Measurements from ENCODE around the gene C5orf58. TPM values are rescaled to one million over a fixed set of nuclear protein-coding genes. Genes with fewer than 3 reads are reported as not detected.

The C5orf58 gene, protein sequence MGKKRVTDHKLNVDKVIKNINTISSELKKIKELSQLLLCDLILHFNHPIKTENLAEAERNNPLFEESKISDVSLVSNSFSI
- not detected for total RNA-seq

DNA sequence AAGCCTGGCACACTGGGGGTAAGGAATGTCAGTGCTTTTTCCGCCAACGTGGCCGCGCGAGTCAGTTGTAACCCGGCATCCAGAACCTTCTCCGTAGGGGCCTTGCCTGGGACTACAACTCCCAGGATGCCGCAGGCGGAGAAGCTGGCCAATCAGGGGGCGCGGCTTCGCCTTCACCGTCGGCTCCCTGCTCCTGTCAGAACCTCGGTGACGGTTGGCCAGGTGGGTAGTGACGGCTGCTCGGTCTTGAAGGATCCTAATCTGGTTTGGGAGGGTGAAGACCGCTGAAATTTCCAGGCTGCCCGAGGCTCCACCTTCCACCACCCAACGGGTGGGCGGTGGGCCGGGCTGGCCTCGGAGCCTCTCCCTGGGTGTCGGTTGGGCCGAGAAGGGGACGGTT, at the start of gene C5orf58:
C5orf58 (plus strand) TSS at position 200 of the 400 bp plus-strand sequence. CDS start 1,992 bp downstream, outside the sequence.

Other genes with a start within 250 kb of the C5orf58 start
- gene FOXI1, start 127.1 kb upstream of the C5orf58 start, total RNA-seq: not detected
- 8.6 TPM for gene LCP2, start 64.8 kb downstream of the C5orf58 start, total RNA-seq
- 1.4 TPM for gene KCNMB1, start 156.4 kb downstream of the C5orf58 start, total RNA-seq